ENCODE measurements around the gene B3GAT1.

- TF ChIP-seq, protein P1, sequence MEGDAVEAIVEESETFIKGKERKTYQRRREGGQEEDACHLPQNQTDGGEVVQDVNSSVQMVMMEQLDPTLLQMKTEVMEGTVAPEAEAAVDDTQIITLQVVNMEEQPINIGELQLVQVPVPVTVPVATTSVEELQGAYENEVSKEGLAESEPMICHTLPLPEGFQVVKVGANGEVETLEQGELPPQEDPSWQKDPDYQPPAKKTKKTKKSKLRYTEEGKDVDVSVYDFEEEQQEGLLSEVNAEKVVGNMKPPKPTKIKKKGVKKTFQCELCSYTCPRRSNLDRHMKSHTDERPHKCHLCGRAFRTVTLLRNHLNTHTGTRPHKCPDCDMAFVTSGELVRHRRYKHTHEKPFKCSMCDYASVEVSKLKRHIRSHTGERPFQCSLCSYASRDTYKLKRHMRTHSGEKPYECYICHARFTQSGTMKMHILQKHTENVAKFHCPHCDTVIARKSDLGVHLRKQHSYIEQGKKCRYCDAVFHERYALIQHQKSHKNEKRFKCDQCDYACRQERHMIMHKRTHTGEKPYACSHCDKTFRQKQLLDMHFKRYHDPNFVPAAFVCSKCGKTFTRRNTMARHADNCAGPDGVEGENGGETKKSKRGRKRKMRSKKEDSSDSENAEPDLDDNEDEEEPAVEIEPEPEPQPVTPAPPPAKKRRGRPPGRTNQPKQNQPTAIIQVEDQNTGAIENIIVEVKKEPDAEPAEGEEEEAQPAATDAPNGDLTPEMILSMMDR (conservative IDR thresholded peaks at IDR 0.05 in 1 of 2, IDR thresholded peaks at IDR 0.05 in 1 of 2; ENCODE audit: low read depth in 1 of 2, low read length in 2 of 2): no peak
- TF ChIP-seq EZH2 (IDR thresholded peaks at IDR 0.05; ENCODE audit: low read length, missing control alignments): no peak
Observed at GRCh38 chr11:134398644-134399292, 13.3 kb downstream of the B3GAT1 start.

Measured in fibroblast of lung (primary cell).